ENCODE data around the gene DUSP6. TPM values are rescaled to one million over a fixed set of nuclear protein-coding genes. Genes with fewer than 3 reads are reported as not detected.

DUSP6 gene
- total and polyA plus RNA-seq, 2 of the 13 experiments (the other 11 are each of a cell fraction or from before 2014, with no cell fraction given), result 40.9 to 161 TPM

DNA sequence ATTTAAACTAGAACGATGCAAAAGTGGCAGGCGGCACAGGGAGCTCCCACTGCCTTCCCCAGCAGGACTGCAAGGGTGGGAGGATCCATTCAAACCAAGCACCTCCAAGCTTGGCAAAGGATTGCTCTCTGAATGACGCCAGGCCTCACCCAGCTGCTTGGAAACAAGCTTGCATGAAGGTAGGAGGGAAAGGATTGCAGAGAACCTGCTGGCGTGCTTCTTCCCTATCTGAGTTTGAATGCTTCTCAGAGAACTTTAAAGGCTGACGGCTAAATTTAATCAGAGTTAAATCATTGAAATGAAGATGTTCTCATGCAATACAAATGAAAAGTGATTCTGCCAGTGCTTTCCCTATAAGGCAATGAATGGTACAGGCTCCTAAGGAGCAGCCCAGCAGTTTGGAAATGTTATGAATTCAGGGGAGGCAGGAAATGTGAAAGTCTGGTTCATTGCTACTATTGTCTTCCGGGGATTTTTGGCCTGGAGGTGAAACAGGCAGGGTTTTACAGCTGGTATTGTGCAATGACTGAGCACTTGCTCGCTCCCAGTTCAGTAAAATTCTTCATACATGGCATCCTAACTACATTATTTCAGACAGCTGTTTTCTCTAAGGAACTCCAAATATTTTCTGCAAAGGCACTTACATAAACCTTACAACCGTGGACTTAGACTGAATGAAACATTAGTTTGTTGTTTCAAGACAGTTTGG, 31.9 kb upstream of the DUSP6 start (continued):
- TF ChIP-seq TBP (CRISPR knock-in tag; IDR thresholded peaks at IDR 0.05) (no peak), ZNF430 (CRISPR knock-in tag; IDR thresholded peaks at IDR 0.05) (no peak), ZNF350 (CRISPR knock-in tag; IDR thresholded peaks at IDR 0.05; ENCODE audit: borderline replicate concordance, low read depth) (0 out of 2 replicates have a peak, but pooled peaks have one; percentile 10), SOX5 (CRISPR knock-in tag; IDR thresholded peaks at IDR 0.05; ENCODE audit: borderline replicate concordance) (peak; percentile 67), ZNF570 (CRISPR knock-in tag; IDR thresholded peaks at IDR 0.05; ENCODE audit: borderline replicate concordance) (no peak), U2AF1 (optimal IDR thresholded peaks at IDR 0.05; ENCODE audit: low read depth, low read length) (no peak), ZNF550 (CRISPR knock-in tag; IDR thresholded peaks at IDR 0.05; ENCODE audit: borderline replicate concordance) (no peak), CEBPG (CRISPR knock-in tag; IDR thresholded peaks at IDR 0.05) (peak; percentile 97), KMT2A (CRISPR knock-in tag; IDR thresholded peaks at IDR 0.05) (no peak; the same call in 1 of the 2 replicates), CHD4 (IDR thresholded peaks at IDR 0.05; ENCODE audit: borderline replicate concordance, low read length) (no peak), SSRP1 (CRISPR knock-in tag; IDR thresholded peaks at IDR 0.05) (0 out of 2 replicates have a peak, but pooled peaks have one; percentile 51), BRF2 (CRISPR knock-in tag; IDR thresholded peaks at IDR 0.05) (no peak), ZFAT (CRISPR knock-in tag; conservative IDR thresholded peaks at IDR 0.05) (no peak), ZNF160 (CRISPR knock-in tag; IDR thresholded peaks at IDR 0.05) (no peak), MAFK (conservative IDR thresholded peaks at IDR 0.05 in 1 of 2, IDR thresholded peaks at IDR 0.05 in 1 of 2; ENCODE audit: low read length in 2 of 2) (no peak), ZNF557 (CRISPR knock-in tag; IDR thresholded peaks at IDR 0.05) (no peak), TARDBP (CRISPR knock-in tag; IDR thresholded peaks at IDR 0.05) (0 out of 2 replicates have a peak, but pooled peaks have one; percentile 4), NFE2 (CRISPR knock-in tag; IDR thresholded peaks at IDR 0.05) (no peak), ZBTB3 (CRISPR knock-in tag; IDR thresholded peaks at IDR 0.05; ENCODE audit: borderline replicate concordance, low read depth) (no peak), GATAD2A (CRISPR knock-in tag; IDR thresholded peaks at IDR 0.05) (peak; percentile 89), ZNF678 (CRISPR knock-in tag; IDR thresholded peaks at IDR 0.05) (no peak), POLR2A (IDR thresholded peaks at IDR 0.05; ENCODE audit: insufficient read depth in 1 of 2, low read depth in 2 of 2, low read length in 2 of 2) (0 out of 4 replicates have a peak, but pooled peaks of 1 of the 2 experiments have one; percentile 8), ZBTB1 (CRISPR knock-in tag; IDR thresholded peaks at IDR 0.05; ENCODE audit: borderline replicate concordance) (no peak), ZBTB42 (CRISPR knock-in tag; IDR thresholded peaks at IDR 0.05) (no peak), ZNF577 (CRISPR knock-in tag; IDR thresholded peaks at IDR 0.05; ENCODE audit: borderline replicate concordance, low read depth) (no peak), KLF16 (CRISPR knock-in tag; IDR thresholded peaks at IDR 0.05) (0 out of 4 replicates have a peak, but pooled peaks of 1 of the 2 experiments have one; percentile 18), HDAC1 (CRISPR knock-in tag; IDR thresholded peaks at IDR 0.05) (peak; percentile 39; the same call in 1 of the 2 replicates), NFATC3 (CRISPR knock-in tag; IDR thresholded peaks at IDR 0.05) (no peak), ZNF792 (CRISPR knock-in tag; IDR thresholded peaks at IDR 0.05) (no peak; the same call in 1 of the 2 replicates), CHCHD3 (CRISPR knock-in tag; IDR thresholded peaks at IDR 0.05) (no peak), ZBTB20 (CRISPR knock-in tag; IDR thresholded peaks at IDR 0.05; ENCODE audit: borderline replicate concordance, low read depth) (no peak), CAMTA2 (CRISPR knock-in tag; IDR thresholded peaks at IDR 0.05; ENCODE audit: borderline replicate concordance) (no peak), TP53 (CRISPR knock-in tag; conservative IDR thresholded peaks at IDR 0.05) (no peak), SOX13 (IDR thresholded peaks at IDR 0.05) (peak; percentile 57), SOX13 (CRISPR knock-in tag; conservative IDR thresholded peaks at IDR 0.05 in 1 of 2, IDR thresholded peaks at IDR 0.05 in 1 of 2) (peak in 1 of 2 experiments; percentile 83; a peak in 2 of 4 replicates)
